Measurements from ENCODE around the gene SLC10A1. TPM values are rescaled to one million over a fixed set of nuclear protein-coding genes. Genes with fewer than 3 reads are reported as not detected.
A peak's percentile ranks its signal among the peaks of the same experiment; 100 is the strongest.

SLC10A1 gene
- total and polyA plus RNA-seq, 2 of the 4 experiments (the other 2 are of a cell fraction), result 0.03 TPM; not detected in 1

GRCh38 chr14:69768873-69769272 is 28.2 kb downstream of the SLC10A1 start:
- Histone ChIP-seq H2AK9ac (replicated peaks; ENCODE audit: low read depth, low read length, poor library complexity) (no peak overlapping the region), H2BK120ac (ENCODE audit: low read depth, low read length) (no peak overlapping the region), H3K9ac (ENCODE audit: low read depth, low read length) (no peak overlapping the region), H3K4ac (ENCODE audit: low read depth, low read length) (no peak overlapping the region), H2AK5ac (ENCODE audit: low read depth, low read length) (no peak overlapping the region), H3K4me3 (ENCODE audit: insufficient read depth, low read depth, low read length) (no peak overlapping the region), H2AFZ (replicated peaks; ENCODE audit: low read length, poor library complexity) (no peak overlapping the region), H4K5ac (ENCODE audit: low read depth, low read length) (no peak overlapping the region), H3K36me3 (ENCODE audit: control insufficient read depth, insufficient read depth, low read length) (peaks cover 44% of the 10 kb centered on the region), H2BK20ac (ENCODE audit: low read depth, low read length) (no peak overlapping the region), H2BK15ac (ENCODE audit: low read depth, low read length) (no peak overlapping the region), H3K27me3 (ENCODE audit: control insufficient read depth, insufficient read depth, low read length) (no peaks in the 10 kb centered on the region), H3K4me1 (ENCODE audit: control insufficient read depth, insufficient read depth, low read length) (peaks cover 4% of the 10 kb centered on the region), H3K27ac (ENCODE audit: insufficient read depth, low read length) (no peak overlapping the region), H3K9me1 (ENCODE audit: insufficient read depth, low read length) (peaks cover 13% of the 10 kb centered on the region), H3K4me2 (ENCODE audit: low read depth, low read length) (peak overlapping the region; percentile 94; the same call in 1 of the 2 replicates), H3K23ac (ENCODE audit: low read depth, low read length) (no peak overlapping the region), H4K20me1 (ENCODE audit: insufficient read depth, low read length) (peaks cover 53% of the 10 kb centered on the region), H3K9me3 (ENCODE audit: control insufficient read depth, insufficient read depth, low read length) (no peaks in the 10 kb centered on the region), H4K91ac (ENCODE audit: insufficient read depth, low read depth, low read length) (no peak overlapping the region), H2BK5ac (ENCODE audit: low read depth, low read length, poor library complexity, severe bottlenecking) (no peak overlapping the region), H3K18ac (ENCODE audit: low read depth, low read length) (no peak overlapping the region), H3K56ac (ENCODE audit: extremely low read depth, insufficient read depth, low read length) (no peak overlapping the region), H4K8ac (ENCODE audit: low read depth in 2 of 2, low read length in 2 of 2) (no peak overlapping the region), H3K79me1 (ENCODE audit: low read depth in 1 of 2, low read length in 2 of 2) (peaks cover 38 to 63% of the 10 kb centered on the region in 2 experiments), H3K14ac (replicated peaks; ENCODE audit: low read depth, low read length) (no peak overlapping the region)
- CTCF ChIA-PET, result no interaction called here
- dilution Hi-C loops (cut with HindIII; ENCODE audit: low sequenced_read_pairs, unreplicated experiment), result no loop called here
- POLR2A ChIA-PET (ENCODE audit: unreplicated experiment), result no interaction called here
- intact Hi-C loops (cut with micrococcal nuclease), result no loop called here
- TF ChIP-seq CHD1 (IDR thresholded peaks at IDR 0.05; ENCODE audit: low read depth, low read length) (no peak), ELK1 (IDR thresholded peaks at IDR 0.05; ENCODE audit: borderline replicate concordance, low read depth, low read length) (no peak), BHLHE40 (IDR thresholded peaks at IDR 0.05; ENCODE audit: low read depth, low read length) (no peak), RFX5 (IDR thresholded peaks at IDR 0.05; ENCODE audit: low read depth, low read length) (no peak), MAZ (IDR thresholded peaks at IDR 0.05; ENCODE audit: borderline replicate concordance, low read depth, low read length) (no peak), MAFK (IDR thresholded peaks at IDR 0.05; ENCODE audit: low read depth, low read length) (no peak), NFE2L2 (IDR thresholded peaks at IDR 0.05; ENCODE audit: low read depth, low read length) (no peak), FOS (IDR thresholded peaks at IDR 0.05; ENCODE audit: low read depth, low read length) (no peak), RCOR1 (IDR thresholded peaks at IDR 0.05; ENCODE audit: insufficient replicate concordance, low read length) (no peak), MXI1 (IDR thresholded peaks at IDR 0.05; ENCODE audit: borderline replicate concordance, low read depth, low read length) (no peak), CEBPB (IDR thresholded peaks at IDR 0.05; ENCODE audit: low read depth, low read length) (no peak), POLR2A (IDR thresholded peaks at IDR 0.05; ENCODE audit: low read depth, low read length) (no peak; the same call in 1 of the 2 replicates), CTCF (conservative IDR thresholded peaks at IDR 0.05; ENCODE audit: low read depth, low read length) (no peak), USF2 (IDR thresholded peaks at IDR 0.05; ENCODE audit: low read depth, low read length) (no peak)
- no peak for DNase-seq
- 93% methylated on average over 3 of the region's 8 CpGs; no CpG with 5 or more reads in 1 of the 2 experiments for WGBS, 2 experiments (ENCODE audit: extremely low coverage in 2 of 2, insufficient read length in 1 of 2)
- TSS peak; percentile 33 for BruUV-seq (replicated peaks)
- in situ Hi-C loops (cut with MboI; ENCODE audit: low sequenced_read_pairs), result no loop called here
- no peak for ATAC-seq (ENCODE audit: low read depth)
